Cardiac septum (tissue), 1 donor: ENCODE measurements around the gene GNG12. TPM values are rescaled to one million over a fixed set of nuclear protein-coding genes. Genes with fewer than 3 reads are reported as not detected.

ENCODE experiments used
- DNase-seq: peaks from one replicate; pipeline ENCODE4 v3.0.0-alpha.2; 2020; ENCODE audit warnings: low spot score
- intact Hi-C: fragments of 100-400 bp; cut with DNase I; formaldehyde crosslinking; loops from one replicate; pipeline ENCODE4 v1.14.0; 2022
- total RNA-seq: library from RNA; stranded (reverse); fragmentation: NEBNext Ultra II Directional; extraction: Animal tissue kit (Norgen Biotek cat#: 25700); gene quantifications from one replicate; pipeline ENCODE4 v1.2.1, GENCODE V29; 2021
- donor health status: DM: no; HTN: no; CAD: no.

GNG12 gene
- total RNA-seq, 1 donor from 2014 or later: 38.8 TPM

DNA sequence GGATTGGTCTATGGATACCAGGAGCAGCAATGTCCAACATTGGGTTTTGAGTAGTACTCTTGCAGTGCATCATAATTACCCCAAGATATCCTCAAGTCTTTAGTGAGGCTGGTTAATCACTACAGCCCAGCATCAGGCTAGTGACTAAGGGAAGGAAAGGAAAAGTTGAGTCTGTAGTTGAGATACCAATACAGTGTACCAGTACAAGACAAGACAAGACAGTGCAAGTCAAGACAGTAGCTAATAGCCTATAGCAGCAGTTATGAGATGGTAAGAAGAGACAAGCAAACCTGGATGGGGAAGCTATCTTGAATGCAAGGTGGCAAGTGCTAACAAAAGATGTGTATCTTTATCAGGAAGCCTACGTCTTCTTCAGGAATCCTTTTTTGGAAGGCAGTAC, 13.3 kb upstream of the GNG12 start:
- intact Hi-C loops: no loop called here
- no peak for DNase-seq

GRCh38 chr1:67844988-67845387, 11.7 kb upstream of the GNG12 start:
- intact Hi-C loops: no loop called here
- no peak for DNase-seq

DNA sequence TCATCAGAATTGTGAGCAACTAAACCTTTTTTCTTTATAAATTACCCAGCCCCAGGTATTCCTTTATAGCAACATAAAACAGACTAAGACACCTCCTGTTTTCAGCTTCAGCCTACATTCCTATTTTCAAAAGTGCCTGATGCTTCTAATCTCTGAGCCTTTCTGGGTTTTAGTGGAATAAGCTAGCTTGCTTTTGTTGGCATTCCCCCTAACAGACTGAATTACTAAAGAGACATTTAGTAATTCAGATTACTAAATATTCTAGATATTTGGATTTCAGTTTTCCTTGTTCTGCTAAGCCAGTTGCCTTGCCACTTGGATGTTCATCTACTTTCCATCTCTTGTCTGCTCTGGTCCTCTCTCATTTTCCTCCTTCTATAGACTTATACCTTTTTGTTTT, 10.5 kb upstream of the GNG12 start:
- intact Hi-C loops: no loop called here

DNA sequence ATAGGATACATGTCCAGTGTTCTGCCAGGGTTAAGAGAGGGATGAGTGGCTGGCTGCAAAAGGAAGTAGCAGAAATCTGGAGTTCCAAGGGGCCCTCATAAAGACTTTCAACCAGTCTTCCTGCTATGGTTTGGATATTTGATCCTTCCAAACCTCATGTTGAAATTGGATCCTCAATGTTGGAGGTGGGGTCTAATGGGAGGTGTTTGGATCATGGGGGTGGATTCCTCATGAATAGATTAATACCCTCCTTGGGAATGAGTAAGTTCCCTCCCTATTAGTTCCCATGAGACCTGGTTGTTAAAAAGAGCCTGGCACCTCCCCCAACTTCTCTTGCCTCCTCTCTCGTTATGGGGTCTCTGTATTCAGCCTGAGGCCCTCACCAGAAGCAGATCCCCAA, 10.1 kb upstream of the GNG12 start:
- DNase-seq: no peak
- intact Hi-C loops: no loop called here

More for the DNA sequence above, 10.5 kb upstream of the GNG12 start:
- no peak for DNase-seq

DNA sequence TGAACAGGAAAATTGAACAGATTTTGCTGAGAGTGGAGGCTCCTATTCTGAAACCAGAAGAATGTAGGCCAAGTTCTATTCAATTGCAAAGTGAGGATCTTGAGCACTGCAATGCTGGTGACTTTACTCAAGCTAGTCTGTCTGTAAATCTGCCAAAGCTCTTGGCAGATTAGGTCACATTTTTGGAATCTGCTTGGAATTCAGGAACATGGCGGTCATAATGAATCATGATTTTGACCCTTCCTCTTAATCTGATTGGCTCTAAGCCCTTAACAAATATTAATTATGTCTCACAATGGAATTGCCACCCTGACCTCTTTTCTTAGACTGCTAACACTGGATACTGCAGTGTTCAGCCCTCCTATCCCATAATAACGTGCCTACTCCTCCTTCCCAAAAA, 7.2 kb upstream of the GNG12 start:
- intact Hi-C loops: no loop called here
- DNase-seq: no peak

DNA sequence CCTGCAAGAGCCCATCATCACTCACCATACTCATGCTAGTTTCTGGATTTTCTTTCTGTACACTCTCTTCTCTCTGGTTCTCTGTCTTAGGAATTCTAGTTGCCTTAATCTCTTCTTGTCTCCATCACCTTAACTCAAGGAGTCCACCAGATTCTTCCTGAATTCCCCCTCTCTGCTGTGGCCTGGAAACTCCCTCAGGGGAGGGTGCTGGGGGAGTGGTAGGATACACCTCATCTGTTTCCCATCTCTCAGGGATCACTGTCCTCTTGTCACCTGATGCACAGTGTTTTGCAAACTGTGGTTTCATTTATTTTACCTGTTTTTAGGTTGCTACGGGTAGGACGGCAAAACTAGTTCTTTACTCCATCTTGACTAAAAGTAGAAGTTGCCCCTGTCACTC, 6.6 kb upstream of the GNG12 start:
- no peak for DNase-seq
- intact Hi-C loops: loop anchor here (10.0 kb wide), 2 partner anchors 275 to 405 kb away; partner anchors contain the start of gene SERBP1

DNA sequence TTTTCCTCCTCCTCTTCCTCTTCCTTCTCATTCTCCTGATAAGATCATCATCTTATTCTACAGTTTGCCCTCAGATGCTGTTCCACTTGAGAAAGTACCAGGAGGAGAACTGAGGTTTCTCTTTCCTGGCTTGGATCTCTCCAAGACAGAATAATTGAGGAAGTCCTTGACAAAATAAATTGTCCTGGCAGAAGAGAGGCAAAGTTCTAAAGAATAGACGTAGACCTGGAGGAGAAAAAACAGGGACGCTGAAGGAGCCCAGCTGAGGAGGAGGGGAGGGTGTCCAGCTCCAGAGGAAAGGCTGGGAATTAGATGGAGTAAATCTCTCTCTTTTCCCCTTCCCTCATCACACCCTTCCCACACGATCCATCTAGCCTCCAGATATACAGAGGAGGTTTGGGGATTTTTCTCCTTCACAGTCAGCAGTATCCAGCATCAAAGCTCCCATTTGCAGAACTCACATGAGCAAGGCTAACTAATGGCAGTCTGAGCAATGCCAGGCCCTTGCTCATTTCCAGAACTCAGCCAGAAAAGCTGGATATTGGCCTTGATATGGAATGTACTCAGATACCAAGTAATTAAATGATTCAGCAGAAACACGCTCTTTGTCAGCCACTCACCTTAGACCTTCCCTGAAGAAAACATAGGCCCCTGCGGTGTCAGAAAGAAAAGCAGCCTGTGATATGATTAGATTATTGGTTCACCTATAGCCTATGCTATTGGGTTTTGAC, 5.1 kb upstream of the GNG12 start:
- DNase-seq: no peak
- intact Hi-C loops: loop anchor here (10.0 kb wide), 2 partner anchors 274 to 404 kb away; partner anchors contain the start of gene SERBP1

GRCh38 chr1:67836769-67837168, 3.5 kb upstream of the GNG12 start:
- DNase-seq: no peak
- intact Hi-C loops: loop anchor here (2.0 to 10.0 kb wide), 3 partner anchors 70 to 402 kb away; partner anchors contain the start of gene SERBP1

- no peak for DNase-seq
- intact Hi-C loops: loop anchor here (2.0 to 10.0 kb wide), 3 partner anchors 69 to 401 kb away; partner anchors contain the start of gene SERBP1
Measured at GRCh38 chr1:67835663-67836452, 2.6 kb upstream of the GNG12 start.

- DNase-seq: no peak
- intact Hi-C loops: loop anchor here (5.0 to 10.0 kb wide), 6 partner anchors 147 to 782 kb away; partner anchors contain the start of genes GADD45A, SERBP1, SLC35D1 and WLS
Measured at GRCh38 chr1:67834246-67834877, 1.1 kb upstream of the GNG12 start.

- DNase-seq: no peak
Measured at GRCh38 chr1:67833602-67833940, 304 bp upstream of the GNG12 start.

GRCh38 chr1:67831850-67832513, 1.3 kb downstream of the GNG12 start:
- intact Hi-C loops: loop anchor here (5.0 to 10.0 kb wide), 6 partner anchors 145 to 780 kb away; partner anchors contain the start of genes GADD45A, SERBP1, SLC35D1 and WLS
- no peak for DNase-seq

More at GRCh38 chr1:67833602-67833940, 304 bp upstream of the GNG12 start:
- intact Hi-C loops: loop anchor here (5.0 to 10.0 kb wide), 6 partner anchors 146 to 781 kb away; partner anchors contain the start of genes GADD45A, SERBP1, SLC35D1 and WLS

- intact Hi-C loops: loop anchor here (5.0 to 10.0 kb wide), 6 partner anchors 144 to 779 kb away; partner anchors contain the start of genes GADD45A, SERBP1, SLC35D1 and WLS
Measured at GRCh38 chr1:67830928-67831830, 2.1 kb downstream of the GNG12 start.

GRCh38 chr1:67830226-67830625, 3.0 kb downstream of the GNG12 start:
- DNase-seq: no peak
- intact Hi-C loops: loop anchor here (5.0 to 10.0 kb wide), 6 partner anchors 143 to 778 kb away; partner anchors contain the start of genes GADD45A, SERBP1, SLC35D1 and WLS

More at GRCh38 chr1:67830928-67831830, 2.1 kb downstream of the GNG12 start:
- DNase-seq: no peak

DNA sequence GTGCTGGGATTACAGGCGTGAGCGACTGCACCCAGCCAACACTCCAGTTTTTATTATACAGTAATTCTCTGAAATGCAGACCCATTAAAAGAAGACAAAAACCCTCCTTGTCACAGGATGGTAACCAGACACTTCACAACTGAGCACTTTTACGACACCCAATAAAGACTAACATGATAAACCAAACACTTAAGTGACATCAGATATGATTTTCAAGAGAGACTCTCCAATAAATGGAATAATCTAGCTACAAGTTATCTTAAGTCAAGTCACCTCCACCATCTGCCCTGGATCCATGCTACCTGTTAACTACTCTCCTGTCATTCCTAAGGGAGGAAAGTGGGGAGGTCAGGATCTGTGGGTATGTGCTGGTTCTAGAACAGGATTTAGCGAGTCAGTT, 5.6 kb downstream of the GNG12 start:
- intact Hi-C loops: no loop called here
- no peak for DNase-seq

- intact Hi-C loops: no loop called here
- DNase-seq: no peak
Measured at GRCh38 chr1:67825591-67825990, 7.7 kb downstream of the GNG12 start.

- DNase-seq: no peak
- intact Hi-C loops: no loop called here
Measured at GRCh38 chr1:67824766-67825165, 8.5 kb downstream of the GNG12 start.

DNA sequence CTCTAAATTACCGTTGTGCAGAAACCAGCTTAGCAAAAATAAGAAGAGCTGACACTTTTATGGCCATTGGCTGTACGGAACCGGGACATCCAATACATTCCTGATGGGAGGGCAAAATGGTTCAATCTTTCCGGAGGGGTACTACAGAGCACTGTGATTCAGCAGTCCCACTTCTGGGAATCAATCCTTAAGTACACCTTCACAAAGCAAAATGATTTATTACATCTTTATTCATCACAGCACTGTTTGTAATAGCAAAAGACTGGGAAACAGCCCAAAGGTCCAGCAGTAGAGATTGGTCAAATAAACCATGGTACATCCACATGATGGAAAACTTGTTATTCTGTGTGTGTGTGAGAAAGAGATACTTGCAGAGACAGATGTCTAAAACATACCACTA, 9.7 kb downstream of the GNG12 start:
- no peak for DNase-seq
- intact Hi-C loops: no loop called here
